HepG2 (cell line): ENCODE measurements around the gene LRP1B. TPM values are rescaled to one million over a fixed set of nuclear protein-coding genes. Genes with fewer than 3 reads are reported as not detected.
"Not testable (repeated sequence)": the region's sequence is repeated elsewhere in the genome, so short reads cannot be mapped to it uniquely, and the experiment has no call there.

Experiments
- ATAC-seq: fragments of 200-7000 bp; cut with Tn5 transposase; 3 replicates; pipeline ENCODE4 v1.9.1; 2020; ENCODE audit warnings: mild to moderate bottlenecking, moderate library complexity
- BruUV-seq: library from RNA; stranded (reverse); fragments of 400-500 nt; replicated peaks from 2 replicates; lab custom pipeline; 2021; lab: Mats Ljungman, UMichigan
- CTCF ChIA-PET: fragments of 300-600 bp; formaldehyde crosslinking; extraction: SDS; loops from one replicate; lab custom pipeline; 2021; ENCODE audit warnings: low total read pairs, inconsistent platforms, low intra/inter-chr PET ratio; lab: Yijun Ruan, JAX
- POLR2A ChIA-PET: fragments of 350-600 bp; sonication (Branson Sonifier 250); formaldehyde crosslinking; loops from one replicate; lab custom pipeline; 2020; ENCODE audit warnings: antibody characterized with exemption, inconsistent platforms; lab: Yijun Ruan, JAX
- DNase-seq: peaks from one replicate; pipeline ENCODE4 v3.0.0-alpha.2; 2015; ENCODE audit warnings: low spot score
- FAIRE-seq: peaks from 3 replicates; lab custom pipeline; 2011; peaks lifted over from hg19 to GRCh38; lab: Jason Lieb, UNC
- H2AFZ ChIP-seq: one replicate; pipeline ENCODE4 v1.6.1; 2011; ENCODE audit warnings: low read length, inconsistent platforms
- H3K27ac ChIP-seq: fragments of 300-600 bp; 3 replicates; pipeline ENCODE4 v1.8.0; 2011; ENCODE audit warnings: mixed run types, mild to moderate bottlenecking, mixed read lengths, low read length, inconsistent platforms; ENCODE audit not compliant: insufficient read depth; ENCODE audit errors: extremely low read length
- H3K27me3 ChIP-seq, 2 experiments: fragments of 200-600 bp in 1 of 2; 2 replicates in 1 of 2; 3 replicates in 1 of 2; pipeline versions ENCODE4 v1.6.0 to v1.8.0; 2011; ENCODE audit warnings: low read length in 2 of 2, mild to moderate bottlenecking in 2 of 2, moderate library complexity in 2 of 2, inconsistent platforms in 1 of 2; ENCODE audit not compliant: insufficient read depth in 2 of 2, control insufficient read depth in 1 of 2
- H3K36me3 ChIP-seq, 2 experiments: fragments of 200-600 bp in 1 of 2; replicated peaks in 1 of 2; 2 replicates in 1 of 2; 3 replicates in 1 of 2; pipeline versions ENCODE4 v1.5.1 to v1.8.0; 2011; ENCODE audit warnings: low read length in 2 of 2, inconsistent platforms in 1 of 2; ENCODE audit not compliant: insufficient read depth in 2 of 2, control insufficient read depth in 1 of 2
- H3K4me1 ChIP-seq: 2 replicates; pipeline ENCODE4 v1.5.1; 2012; ENCODE audit warnings: low read length, inconsistent platforms; ENCODE audit not compliant: insufficient read depth
- H3K4me2 ChIP-seq: 2 replicates; pipeline ENCODE4 v1.6.0; 2011; ENCODE audit warnings: low read depth, low read length, inconsistent platforms
- H3K4me3 ChIP-seq, 3 experiments: fragments of 200-600 bp in 1 of 3; sonication (generic), shearing (Covaris generic) in 1 of 3; replicated peaks in 1 of 3; 2 replicates each; pipeline ENCODE4 v1.5.1; 2011 to 2016; ENCODE audit warnings: low read length in 3 of 3, inconsistent platforms in 2 of 3, low read depth in 2 of 3, mild to moderate bottlenecking in 2 of 3, control low read depth in 1 of 3, mixed read lengths in 1 of 3; ENCODE audit not compliant: insufficient read depth in 1 of 3
- H3K79me2 ChIP-seq: one replicate; pipeline ENCODE4 v1.6.1; 2011; ENCODE audit warnings: low read length, inconsistent platforms; ENCODE audit not compliant: insufficient read depth
- H3K9ac ChIP-seq: 2 replicates; pipeline ENCODE4 v1.6.0; 2011; ENCODE audit warnings: mild to moderate bottlenecking, low read depth, low read length, inconsistent platforms; ENCODE audit not compliant: insufficient read depth
- H3K9me3 ChIP-seq: 2 replicates; pipeline ENCODE4 v1.5.1; 2012; ENCODE audit warnings: mild to moderate bottlenecking, low read length
- H4K20me1 ChIP-seq: 2 replicates; pipeline ENCODE4 v1.6.0; 2011; ENCODE audit warnings: inconsistent platforms, mild to moderate bottlenecking, low read length, moderate library complexity; ENCODE audit not compliant: insufficient read depth
- MAFF ChIP-seq: IDR thresholded peaks from 2 replicates; pipeline ENCODE4 v1.6.1; 2011; ENCODE audit warnings: low read depth, low read length, improper control_type of control experiment
- MAFK ChIP-seq, 2 experiments: IDR thresholded peaks in 1 of 2; conservative IDR thresholded peaks in 1 of 2; 2 replicates each; pipeline ENCODE4 v1.6.1; 2011; ENCODE audit warnings: improper control_type of control experiment in 2 of 2, low read length in 2 of 2
- ZNF230 ChIP-seq: sonication (generic); formaldehyde crosslinking; IDR thresholded peaks from 2 replicates; pipeline ENCODE4 v1.4.0; 2020; ENCODE audit warnings: mild to moderate bottlenecking, missing genetic modification reagents
- WGBS: methylation state at CpG from one replicate; pipeline ENCODE4 v1.1.6; 2017; ENCODE audit warnings: low lambda C conversion rate; 5-methylcytosine and 5-hydroxymethylcytosine counted together
- in situ Hi-C: cut with HindIII; loops from 2 replicates; pipeline ENCODE4 v1.10.0; 2017; ENCODE audit warnings: low pct_unique_long_range_greater_than_20kb; ENCODE audit not compliant: extremely low pct_ligation_motif_present
- intact Hi-C: fragments of 100-400 bp; cut with micrococcal nuclease; formaldehyde crosslinking; loops from one replicate; pipeline ENCODE4 v1.10.0; 2022; ENCODE audit not compliant: unreplicated experiment
- polyA plus RNA-seq, 8 experiments: library from polyadenylated mRNA; depleted of rRNA in 3 of 8; stranded (reverse) in 7 of 8; unstranded in 1 of 8; fragments of >200 nt; fragmentation: Illumina TruSeq in 4 of 8; extraction: Trizol in 4 of 8; gene quantifications; 2 replicates each; pipeline versions ENCODE4 v1.2.1 to v1.2.3, GENCODE V29; 2011 to 2016; ENCODE audit warnings: low read depth in 4 of 8, missing spikeins in 1 of 8, mixed read lengths in 1 of 8; ENCODE audit not compliant: insufficient read depth in 1 of 8
- total RNA-seq, 5 experiments: library from RNA; depleted of rRNA; stranded (reverse); fragments of >200 nt; fragmentation: Illumina TruSeq; extraction: Trizol; gene quantifications; 2 replicates each; pipeline ENCODE4 v1.2.3, GENCODE V29; 2016; ENCODE audit warnings: low read depth in 1 of 5

LRP1B gene
- total and polyA plus RNA-seq, 2 of the 13 experiments (the other 11 are each of a cell fraction or from before 2014, with no cell fraction given) = 0.04 TPM; not detected in 1

- intact Hi-C loops (no loop called here), in situ Hi-C loops (no loop called here)
- Histone ChIP-seq H3K27me3 (no peaks in the 10 kb centered on the region), H3K79me2 (no peaks in the 10 kb centered on the region), H2AFZ (no peak overlapping the region), H3K27ac (no peak overlapping the region), H3K9me3 (no peaks in the 10 kb centered on the region), H3K9ac (no peak overlapping the region), H4K20me1 (no peaks in the 10 kb centered on the region)
- no peak for FAIRE-seq
- no TSS peak for BruUV-seq
- no peak for ATAC-seq
- ChIA-PET POLR2A (no interaction called here), CTCF (no interaction called here)
- DNase-seq = no peak
- TF ChIP-seq MAFF = peak; percentile 85
- TF ChIP-seq ZNF230 (CRISPR knock-in tag) = no peak
- peak; percentile 86 to 93 for TF ChIP-seq MAFK (conservative IDR thresholded peaks at IDR 0.05 in 1 of 2, IDR thresholded peaks at IDR 0.05 in 1 of 2; ENCODE audit: low read length in 2 of 2)
- TF ChIP-seq, all 625 proteins: peak for 2
- no peaks in the 10 kb centered on the region for H3K4me1 ChIP-seq
- H3K4me3 ChIP-seq = no peak overlapping the region
- no peak overlapping the region for H3K4me2 ChIP-seq
- 0% methylated on average over 1 of the region's 1 CpG for WGBS
- no peaks in the 10 kb centered on the region for H3K36me3 ChIP-seq
Measured at GRCh38 chr2:141182246-141182645, 948.6 kb downstream of the LRP1B start.

GRCh38 chr2:141169117-141169516 is 961.7 kb downstream of the LRP1B start:
- H3K9me3 ChIP-seq, H3K27ac ChIP-seq, POLR2A ChIA-PET, H3K4me3 ChIP-seq, DNase-seq, H3K9ac ChIP-seq, H3K79me2 ChIP-seq, CTCF ChIA-PET, H3K36me3 ChIP-seq, H2AFZ ChIP-seq, H3K4me2 ChIP-seq, FAIRE-seq, BruUV-seq, H3K27me3 ChIP-seq, intact Hi-C loops, H3K4me1 ChIP-seq, in situ Hi-C loops, H4K20me1 ChIP-seq, ATAC-seq: not testable (repeated sequence)
- WGBS = 45% methylated on average over 2 of the region's 2 CpGs
